Stimulated activated CD4-positive, alpha-beta T cell treated with anti-CD3 and anti-CD28 coated beads, Interleukin-4, amount 100 ng/mL, for 4 hours (primary cell): ENCODE results near the gene KDM4B.

Source experiments
- DNase-seq, 2 experiments: peaks; one replicate each; pipeline ENCODE4 v3.0.0-alpha.2; 2020

The KDM4B gene

GRCh38 chr19:5052945-5053485 lies 84.1 kb downstream of the KDM4B start:
- DNase-seq = no peak

GRCh38 chr19:5053661-5054060 lies 84.7 kb downstream of the KDM4B start:
- no peak for DNase-seq

- DNase-seq = no peak
Observed at GRCh38 chr19:5054551-5055456, 85.9 kb downstream of the KDM4B start.

GRCh38 chr19:5055457-5055776 lies 86.5 kb downstream of the KDM4B start:
- DNase-seq = no peak

- no peak for DNase-seq
Observed at GRCh38 chr19:5057860-5058259, 88.9 kb downstream of the KDM4B start.

- no peak for DNase-seq
Observed at GRCh38 chr19:5058521-5059212, 89.8 kb downstream of the KDM4B start.

- no peak for DNase-seq
Observed at GRCh38 chr19:5059213-5059574, 90.3 kb downstream of the KDM4B start.

- no peak for DNase-seq
Observed at GRCh38 chr19:5059793-5060192, 90.9 kb downstream of the KDM4B start.

GRCh38 chr19:5062195-5062594 lies 93.3 kb downstream of the KDM4B start:
- no peak for DNase-seq

GRCh38 chr19:5062799-5063198 lies 93.9 kb downstream of the KDM4B start:
- no peak for DNase-seq

GRCh38 chr19:5063873-5064645 lies 95.1 kb downstream of the KDM4B start:
- DNase-seq = no peak

GRCh38 chr19:5064896-5065295 lies 96.0 kb downstream of the KDM4B start:
- no peak for DNase-seq

GRCh38 chr19:5065663-5066093 lies 96.8 kb downstream of the KDM4B start:
- DNase-seq = no peak

GRCh38 chr19:5066768-5067167 lies 97.9 kb downstream of the KDM4B start:
- no peak for DNase-seq

GRCh38 chr19:5067678-5068077 lies 98.8 kb downstream of the KDM4B start:
- no peak for DNase-seq

GRCh38 chr19:5068233-5069072 lies 99.5 kb downstream of the KDM4B start:
- no peak for DNase-seq

GRCh38 chr19:5070331-5070730 lies 101.4 kb downstream of the KDM4B start:
- no peak for DNase-seq

- no peak for DNase-seq
Observed at GRCh38 chr19:5070930-5071329, 102.0 kb downstream of the KDM4B start.

- DNase-seq = no peak
Observed at GRCh38 chr19:5071579-5071978, 102.7 kb downstream of the KDM4B start.

- DNase-seq = no peak
Observed at GRCh38 chr19:5072115-5072514, 103.2 kb downstream of the KDM4B start.

GRCh38 chr19:5073153-5073844 lies 104.4 kb downstream of the KDM4B start:
- DNase-seq = no peak

GRCh38 chr19:5074407-5074806 lies 105.5 kb downstream of the KDM4B start:
- no peak for DNase-seq
